Measurements from ENCODE around the gene FBXL15. TPM values are rescaled to one million over a fixed set of nuclear protein-coding genes. Genes with fewer than 3 reads are reported as not detected.

The FBXL15 gene
- total and polyA plus RNA-seq, 2 of the 13 experiments (the other 11 are each of a cell fraction or from before 2014, with no cell fraction given), result 4.3 to 8.3 TPM

DNA sequence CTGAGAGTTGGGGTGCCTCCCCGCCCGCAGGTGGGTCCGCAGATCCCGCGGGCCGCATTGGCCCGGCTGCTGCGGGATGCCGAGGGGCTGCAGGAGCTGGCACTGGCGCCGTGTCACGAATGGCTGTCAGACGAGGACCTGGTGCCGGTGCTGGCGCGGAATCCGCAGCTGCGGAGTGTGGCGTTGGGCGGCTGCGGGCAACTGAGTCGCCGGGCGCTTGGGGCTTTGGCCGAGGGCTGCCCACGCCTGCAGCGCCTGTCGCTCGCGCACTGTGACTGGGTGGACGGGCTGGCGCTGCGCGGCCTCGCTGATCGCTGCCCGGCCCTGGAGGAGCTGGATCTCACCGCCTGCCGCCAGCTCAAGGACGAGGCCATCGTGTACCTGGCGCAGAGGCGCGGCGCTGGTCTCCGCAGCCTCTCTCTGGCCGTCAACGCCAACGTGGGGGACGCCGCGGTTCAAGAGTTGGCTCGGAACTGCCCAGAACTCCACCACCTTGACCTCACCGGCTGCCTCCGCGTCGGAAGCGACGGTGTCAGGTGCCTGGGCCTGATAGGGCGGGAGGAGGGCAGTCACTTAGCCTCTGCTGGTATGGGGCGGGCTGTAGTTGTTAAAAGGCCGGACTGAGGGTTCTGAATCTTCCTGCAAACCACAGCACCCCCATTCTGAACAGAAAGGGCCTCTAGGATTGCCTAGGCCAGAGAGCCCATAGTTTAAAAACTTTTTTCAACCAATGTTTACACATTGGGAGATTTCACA lies 1.3 kb downstream of the FBXL15 start (continued):
- TF ChIP-seq ZNF703 (CRISPR knock-in tag; IDR thresholded peaks at IDR 0.05; ENCODE audit: borderline replicate concordance), result no peak
- peak; percentile 10; the same call in 1 of the 2 replicates for TF ChIP-seq TBX2 (CRISPR knock-in tag; IDR thresholded peaks at IDR 0.05; ENCODE audit: borderline replicate concordance)
- TF ChIP-seq ZNF260 (CRISPR knock-in tag; IDR thresholded peaks at IDR 0.05; ENCODE audit: borderline replicate concordance, low read depth), result no peak
- TF ChIP-seq, protein P1, sequence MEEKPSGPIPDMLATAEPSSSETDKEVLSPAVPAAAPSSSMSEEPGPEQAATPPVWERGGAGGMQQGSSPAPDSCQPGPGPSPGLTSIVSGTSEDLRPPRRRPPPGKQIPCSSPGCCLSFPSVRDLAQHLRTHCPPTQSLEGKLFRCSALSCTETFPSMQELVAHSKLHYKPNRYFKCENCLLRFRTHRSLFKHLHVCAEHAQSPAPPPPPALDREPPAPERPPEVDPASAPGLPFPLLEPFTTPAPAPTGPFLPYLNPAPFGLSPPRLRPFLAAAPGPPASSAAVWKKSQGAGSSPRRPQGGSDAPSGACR (CRISPR knock-in tag; IDR thresholded peaks at IDR 0.05), result no peak
- peak; percentile 7; the same call in 1 of the 2 replicates for TF ChIP-seq BORCS8-MEF2B (CRISPR knock-in tag; IDR thresholded peaks at IDR 0.05)
- TF ChIP-seq CC2D1A (CRISPR knock-in tag; IDR thresholded peaks at IDR 0.05), result no peak
- no peak for TF ChIP-seq TEAD2 (CRISPR knock-in tag; IDR thresholded peaks at IDR 0.05)
- no peak for TF ChIP-seq SP5 (CRISPR knock-in tag; IDR thresholded peaks at IDR 0.05; ENCODE audit: borderline replicate concordance, low read depth)
- TF ChIP-seq U2AF1 (optimal IDR thresholded peaks at IDR 0.05; ENCODE audit: low read depth, low read length), result no peak
- TF ChIP-seq MAFF (IDR thresholded peaks at IDR 0.05; ENCODE audit: low read depth, low read length), result no peak
- TF ChIP-seq AGO1 (IDR thresholded peaks at IDR 0.05; ENCODE audit: low read depth, low read length, poor library complexity, severe bottlenecking), result peak; percentile 29
- TF ChIP-seq, protein P2, sequence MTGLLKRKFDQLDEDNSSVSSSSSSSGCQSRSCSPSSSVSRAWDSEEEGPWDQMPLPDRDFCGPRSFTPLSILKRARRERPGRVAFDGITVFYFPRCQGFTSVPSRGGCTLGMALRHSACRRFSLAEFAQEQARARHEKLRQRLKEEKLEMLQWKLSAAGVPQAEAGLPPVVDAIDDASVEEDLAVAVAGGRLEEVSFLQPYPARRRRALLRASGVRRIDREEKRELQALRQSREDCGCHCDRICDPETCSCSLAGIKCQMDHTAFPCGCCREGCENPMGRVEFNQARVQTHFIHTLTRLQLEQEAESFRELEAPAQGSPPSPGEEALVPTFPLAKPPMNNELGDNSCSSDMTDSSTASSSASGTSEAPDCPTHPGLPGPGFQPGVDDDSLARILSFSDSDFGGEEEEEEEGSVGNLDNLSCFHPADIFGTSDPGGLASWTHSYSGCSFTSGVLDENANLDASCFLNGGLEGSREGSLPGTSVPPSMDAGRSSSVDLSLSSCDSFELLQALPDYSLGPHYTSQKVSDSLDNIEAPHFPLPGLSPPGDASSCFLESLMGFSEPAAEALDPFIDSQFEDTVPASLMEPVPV (CRISPR knock-in tag; IDR thresholded peaks at IDR 0.05), result no peak
- TF ChIP-seq, protein P3, sequence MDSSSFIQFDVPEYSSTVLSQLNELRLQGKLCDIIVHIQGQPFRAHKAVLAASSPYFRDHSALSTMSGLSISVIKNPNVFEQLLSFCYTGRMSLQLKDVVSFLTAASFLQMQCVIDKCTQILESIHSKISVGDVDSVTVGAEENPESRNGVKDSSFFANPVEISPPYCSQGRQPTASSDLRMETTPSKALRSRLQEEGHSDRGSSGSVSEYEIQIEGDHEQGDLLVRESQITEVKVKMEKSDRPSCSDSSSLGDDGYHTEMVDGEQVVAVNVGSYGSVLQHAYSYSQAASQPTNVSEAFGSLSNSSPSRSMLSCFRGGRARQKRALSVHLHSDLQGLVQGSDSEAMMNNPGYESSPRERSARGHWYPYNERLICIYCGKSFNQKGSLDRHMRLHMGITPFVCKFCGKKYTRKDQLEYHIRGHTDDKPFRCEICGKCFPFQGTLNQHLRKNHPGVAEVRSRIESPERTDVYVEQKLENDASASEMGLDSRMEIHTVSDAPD (CRISPR knock-in tag; IDR thresholded peaks at IDR 0.05), result no peak
- TF ChIP-seq ZMYM4 (CRISPR knock-in tag; IDR thresholded peaks at IDR 0.05), result no peak
- no peak for TF ChIP-seq PHF5A (CRISPR knock-in tag; IDR thresholded peaks at IDR 0.05; ENCODE audit: low read depth, unreplicated experiment)
- no peak for TF ChIP-seq ZNF343 (CRISPR knock-in tag; IDR thresholded peaks at IDR 0.05)
- TF ChIP-seq, protein P4, sequence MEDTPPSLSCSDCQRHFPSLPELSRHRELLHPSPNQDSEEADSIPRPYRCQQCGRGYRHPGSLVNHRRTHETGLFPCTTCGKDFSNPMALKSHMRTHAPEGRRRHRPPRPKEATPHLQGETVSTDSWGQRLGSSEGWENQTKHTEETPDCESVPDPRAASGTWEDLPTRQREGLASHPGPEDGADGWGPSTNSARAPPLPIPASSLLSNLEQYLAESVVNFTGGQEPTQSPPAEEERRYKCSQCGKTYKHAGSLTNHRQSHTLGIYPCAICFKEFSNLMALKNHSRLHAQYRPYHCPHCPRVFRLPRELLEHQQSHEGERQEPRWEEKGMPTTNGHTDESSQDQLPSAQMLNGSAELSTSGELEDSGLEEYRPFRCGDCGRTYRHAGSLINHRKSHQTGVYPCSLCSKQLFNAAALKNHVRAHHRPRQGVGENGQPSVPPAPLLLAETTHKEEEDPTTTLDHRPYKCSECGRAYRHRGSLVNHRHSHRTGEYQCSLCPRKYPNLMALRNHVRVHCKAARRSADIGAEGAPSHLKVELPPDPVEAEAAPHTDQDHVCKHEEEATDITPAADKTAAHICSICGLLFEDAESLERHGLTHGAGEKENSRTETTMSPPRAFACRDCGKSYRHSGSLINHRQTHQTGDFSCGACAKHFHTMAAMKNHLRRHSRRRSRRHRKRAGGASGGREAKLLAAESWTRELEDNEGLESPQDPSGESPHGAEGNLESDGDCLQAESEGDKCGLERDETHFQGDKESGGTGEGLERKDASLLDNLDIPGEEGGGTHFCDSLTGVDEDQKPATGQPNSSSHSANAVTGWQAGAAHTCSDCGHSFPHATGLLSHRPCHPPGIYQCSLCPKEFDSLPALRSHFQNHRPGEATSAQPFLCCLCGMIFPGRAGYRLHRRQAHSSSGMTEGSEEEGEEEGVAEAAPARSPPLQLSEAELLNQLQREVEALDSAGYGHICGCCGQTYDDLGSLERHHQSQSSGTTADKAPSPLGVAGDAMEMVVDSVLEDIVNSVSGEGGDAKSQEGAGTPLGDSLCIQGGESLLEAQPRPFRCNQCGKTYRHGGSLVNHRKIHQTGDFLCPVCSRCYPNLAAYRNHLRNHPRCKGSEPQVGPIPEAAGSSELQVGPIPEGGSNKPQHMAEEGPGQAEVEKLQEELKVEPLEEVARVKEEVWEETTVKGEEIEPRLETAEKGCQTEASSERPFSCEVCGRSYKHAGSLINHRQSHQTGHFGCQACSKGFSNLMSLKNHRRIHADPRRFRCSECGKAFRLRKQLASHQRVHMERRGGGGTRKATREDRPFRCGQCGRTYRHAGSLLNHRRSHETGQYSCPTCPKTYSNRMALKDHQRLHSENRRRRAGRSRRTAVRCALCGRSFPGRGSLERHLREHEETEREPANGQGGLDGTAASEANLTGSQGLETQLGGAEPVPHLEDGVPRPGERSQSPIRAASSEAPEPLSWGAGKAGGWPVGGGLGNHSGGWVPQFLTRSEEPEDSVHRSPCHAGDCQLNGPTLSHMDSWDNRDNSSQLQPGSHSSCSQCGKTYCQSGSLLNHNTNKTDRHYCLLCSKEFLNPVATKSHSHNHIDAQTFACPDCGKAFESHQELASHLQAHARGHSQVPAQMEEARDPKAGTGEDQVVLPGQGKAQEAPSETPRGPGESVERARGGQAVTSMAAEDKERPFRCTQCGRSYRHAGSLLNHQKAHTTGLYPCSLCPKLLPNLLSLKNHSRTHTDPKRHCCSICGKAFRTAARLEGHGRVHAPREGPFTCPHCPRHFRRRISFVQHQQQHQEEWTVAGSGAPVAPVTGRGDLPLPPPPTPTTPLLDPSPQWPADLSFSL (CRISPR knock-in tag; IDR thresholded peaks at IDR 0.05), result peak; percentile 10; the same call in 1 of the 2 replicates
- no peak for TF ChIP-seq ZNF30 (CRISPR knock-in tag; IDR thresholded peaks at IDR 0.05)
- TF ChIP-seq DR1 (CRISPR knock-in tag; IDR thresholded peaks at IDR 0.05), result no peak
- TF ChIP-seq ZNF326 (CRISPR knock-in tag; IDR thresholded peaks at IDR 0.05; ENCODE audit: borderline replicate concordance), result no peak

All from HepG2 (cell line).